Choroid plexus epithelial cell (primary cell): ENCODE measurements around the gene ENTREP1.

Source experiments
- DNase-seq: peaks from one replicate; pipeline ENCODE4 v3.0.0-alpha.2; 2010; ENCODE audit warnings: low read depth
- H3K4me3 ChIP-seq: 2 replicates; pipeline ENCODE4 v1.5.1; 2011; ENCODE audit warnings: low read depth, mild to moderate bottlenecking, control low read depth, low read length, moderate library complexity
- CTCF ChIP-seq: conservative IDR thresholded peaks from 2 replicates; pipeline ENCODE4 v1.5.1; 2011; ENCODE audit warnings: low read depth, mild to moderate bottlenecking, control low read depth, inconsistent platforms, low read length, moderate library complexity

Gene ENTREP1

GRCh38 chr9:69331444-69331843 is 6.4 kb downstream of the ENTREP1 start:
- H3K4me3 ChIP-seq: no peak overlapping the region
- no peak for DNase-seq
- TF ChIP-seq CTCF: no peak

GRCh38 chr9:69332067-69332685 is 7.2 kb downstream of the ENTREP1 start:
- no peak for TF ChIP-seq CTCF
- no peak overlapping the region for H3K4me3 ChIP-seq
- no peak for DNase-seq

- H3K4me3 ChIP-seq: no peak overlapping the region
- TF ChIP-seq CTCF: no peak
- DNase-seq: no peak
These were observed 8.7 kb downstream of the ENTREP1 start for GRCh38 chr9:69333716-69334115.

- no peak for TF ChIP-seq CTCF
These were observed 9.3 kb downstream of the ENTREP1 start for GRCh38 chr9:69334317-69334716.

GRCh38 chr9:69339620-69340019 is 14.6 kb downstream of the ENTREP1 start:
- no peak for DNase-seq

More at GRCh38 chr9:69334317-69334716, 9.3 kb downstream of the ENTREP1 start:
- H3K4me3 ChIP-seq: no peak overlapping the region
- DNase-seq: no peak

GRCh38 chr9:69340631-69341030 is 15.6 kb downstream of the ENTREP1 start:
- TF ChIP-seq CTCF: no peak

More at GRCh38 chr9:69339620-69340019, 14.6 kb downstream of the ENTREP1 start:
- no peak for TF ChIP-seq CTCF
- no peak overlapping the region for H3K4me3 ChIP-seq

GRCh38 chr9:69342769-69343168 is 17.8 kb downstream of the ENTREP1 start:
- TF ChIP-seq CTCF: no peak
- no peak for DNase-seq
- no peak overlapping the region for H3K4me3 ChIP-seq

More at GRCh38 chr9:69340631-69341030, 15.6 kb downstream of the ENTREP1 start:
- H3K4me3 ChIP-seq: no peak overlapping the region
- DNase-seq: no peak
